IMR-90 (cell line): Measurements from ENCODE around the gene RNU6-1. TPM values are rescaled to one million over a fixed set of nuclear protein-coding genes. Genes with fewer than 3 reads are reported as not detected.

Source experiments
- ATAC-seq: fragments of 200-7000 bp; cut with Tn5 transposase; 2 replicates; pipeline ENCODE4 v1.9.1; 2020; ENCODE audit warnings: low read depth, mild to moderate bottlenecking, moderate library complexity
- BruUV-seq: library from RNA; stranded (reverse); fragments of 400-500 nt; replicated peaks from 2 replicates; lab custom pipeline; 2021; lab: Mats Ljungman, UMichigan
- CTCF ChIA-PET: fragments of 300-600 bp; formaldehyde crosslinking; extraction: SDS; loops from one replicate; lab custom pipeline; 2021; ENCODE audit warnings: antibody characterized with exemption; lab: Yijun Ruan, JAX
- POLR2A ChIA-PET: fragments of 300-600 bp; sonication (Branson Sonifier 250); formaldehyde crosslinking; loops from one replicate; lab custom pipeline; 2022; ENCODE audit warnings: antibody characterized with exemption; ENCODE audit not compliant: unreplicated experiment; lab: Charles Lee
- DNase-seq: peaks from one replicate; pipeline ENCODE4 v3.0.0; 2013
- H2AFZ ChIP-seq: replicated peaks from 2 replicates; pipeline ENCODE3; 2013; ENCODE audit warnings: low read length, mild to moderate bottlenecking; ENCODE audit not compliant: poor library complexity
- H2AK5ac ChIP-seq: 2 replicates; pipeline ENCODE4 v1.6.1; 2013; ENCODE audit warnings: low read depth, low read length, inconsistent platforms
- H2AK9ac ChIP-seq: replicated peaks from 2 replicates; pipeline ENCODE3; 2013; ENCODE audit warnings: mild to moderate bottlenecking, low read depth, low read length, moderate library complexity; ENCODE audit not compliant: poor library complexity
- H2BK120ac ChIP-seq: 2 replicates; pipeline ENCODE4 v1.6.1; 2013; ENCODE audit warnings: low read depth, low read length, inconsistent platforms
- H2BK15ac ChIP-seq: 3 replicates; pipeline ENCODE4 v1.6.1; 2013; ENCODE audit warnings: low read depth, low read length, inconsistent platforms
- H2BK20ac ChIP-seq: 2 replicates; pipeline ENCODE4 v1.6.1; 2013; ENCODE audit warnings: low read depth, mild to moderate bottlenecking, inconsistent platforms, low read length, moderate library complexity
- H2BK5ac ChIP-seq: 2 replicates; pipeline ENCODE4 v1.6.1; 2013; ENCODE audit warnings: mild to moderate bottlenecking, low read depth, low read length, inconsistent platforms; ENCODE audit not compliant: poor library complexity, severe bottlenecking
- H3K14ac ChIP-seq: replicated peaks from 2 replicates; pipeline ENCODE4 v1.6.1; 2013; ENCODE audit warnings: low read depth, low read length, inconsistent platforms
- H3K18ac ChIP-seq: 2 replicates; pipeline ENCODE4 v1.6.1; 2013; ENCODE audit warnings: low read depth, low read length, control low read depth
- H3K23ac ChIP-seq: 2 replicates; pipeline ENCODE4 v1.6.1; 2013; ENCODE audit warnings: low read depth, low read length, inconsistent platforms
- H3K27ac ChIP-seq: 2 replicates; pipeline ENCODE4 v1.5.1; 2013; ENCODE audit warnings: mild to moderate bottlenecking, control low read depth, low read length; ENCODE audit not compliant: insufficient read depth
- H3K27me3 ChIP-seq: 2 replicates; pipeline ENCODE4 v1.6.1; 2013; ENCODE audit warnings: low read length; ENCODE audit not compliant: control insufficient read depth, insufficient read depth
- H3K36me3 ChIP-seq: 2 replicates; pipeline ENCODE4 v1.6.1; 2013; ENCODE audit warnings: low read length, mixed read lengths; ENCODE audit not compliant: control insufficient read depth, insufficient read depth
- H3K4ac ChIP-seq: 2 replicates; pipeline ENCODE4 v1.6.1; 2013; ENCODE audit warnings: low read depth, low read length, inconsistent platforms
- H3K4me1 ChIP-seq: 2 replicates; pipeline ENCODE4 v1.6.1; 2013; ENCODE audit warnings: low read length, mixed read lengths; ENCODE audit not compliant: control insufficient read depth, insufficient read depth
- H3K4me2 ChIP-seq: 2 replicates; pipeline ENCODE4 v1.6.1; 2013; ENCODE audit warnings: low read depth, mild to moderate bottlenecking, control low read depth, low read length, moderate library complexity
- H3K4me3 ChIP-seq: 2 replicates; pipeline ENCODE4 v1.5.1; 2013; ENCODE audit warnings: low read depth, mild to moderate bottlenecking, control low read depth, low read length, moderate library complexity; ENCODE audit not compliant: insufficient read depth
- H3K56ac ChIP-seq: 2 replicates; pipeline ENCODE4 v1.6.1; 2013; ENCODE audit warnings: low read length, inconsistent platforms; ENCODE audit not compliant: insufficient read depth; ENCODE audit errors: extremely low read depth
- H3K79me1 ChIP-seq, 2 experiments: 2 replicates each; pipeline ENCODE4 v1.6.1; 2013; ENCODE audit warnings: low read length in 2 of 2, inconsistent platforms in 1 of 2, low read depth in 1 of 2
- H3K9ac ChIP-seq: 2 replicates; pipeline ENCODE4 v1.6.1; 2013; ENCODE audit warnings: low read depth, low read length, control low read depth
- H3K9me1 ChIP-seq: 2 replicates; pipeline ENCODE4 v1.6.1; 2013; ENCODE audit warnings: low read length, inconsistent platforms; ENCODE audit not compliant: insufficient read depth
- H3K9me3 ChIP-seq: 2 replicates; pipeline ENCODE4 v1.6.1; 2013; ENCODE audit warnings: low read length; ENCODE audit not compliant: control insufficient read depth, insufficient read depth
- H4K20me1 ChIP-seq: 2 replicates; pipeline ENCODE4 v1.6.1; 2013; ENCODE audit warnings: low read length, inconsistent platforms; ENCODE audit not compliant: insufficient read depth
- H4K5ac ChIP-seq: 2 replicates; pipeline ENCODE4 v1.6.1; 2013; ENCODE audit warnings: mild to moderate bottlenecking, low read depth, low read length, control low read depth
- H4K8ac ChIP-seq, 2 experiments: 2 replicates each; pipeline ENCODE4 v1.6.1; 2013; ENCODE audit warnings: low read depth in 2 of 2, low read length in 2 of 2, control low read depth in 1 of 2, inconsistent platforms in 1 of 2
- H4K91ac ChIP-seq: 2 replicates; pipeline ENCODE4 v1.6.1; 2013; ENCODE audit warnings: low read depth, low read length, inconsistent platforms; ENCODE audit not compliant: insufficient read depth
- MAZ ChIP-seq: IDR thresholded peaks from 2 replicates; pipeline ENCODE4 v1.6.1; 2012; ENCODE audit warnings: low read depth, mild to moderate bottlenecking, low read length, improper control_type of control experiment, moderate library complexity, borderline replicate concordance
- NFE2L2 ChIP-seq: fragments of 150-350 bp; IDR thresholded peaks from 2 replicates; pipeline ENCODE4 v1.6.1; 2016; ENCODE audit warnings: low read depth, mild to moderate bottlenecking, low read length
- RFX5 ChIP-seq: IDR thresholded peaks from 2 replicates; pipeline ENCODE4 v1.8.0; 2012; ENCODE audit warnings: low read depth, mild to moderate bottlenecking, low read length, moderate library complexity
- WGBS, 2 experiments: methylation state at CpG; one replicate each; pipeline versions ENCODE4 v1.1.5 to v1.1.7; 2013; ENCODE audit warnings: missing lambda C conversion rate in 2 of 2; ENCODE audit not compliant: insufficient read length in 1 of 2; ENCODE audit errors: extremely low coverage in 2 of 2; 5-methylcytosine and 5-hydroxymethylcytosine counted together
- dilution Hi-C: fragments of 300-500 bp; cut with HindIII; formaldehyde crosslinking; loops from one replicate; pipeline ENCODE4 v1.14.3; 2018; ENCODE audit warnings: low sequenced_read_pairs; ENCODE audit not compliant: unreplicated experiment
- in situ Hi-C: fragments of 300-500 bp; cut with MboI; formaldehyde crosslinking; loops from 3 replicates; pipeline ENCODE4 v1.14.3; 2019; ENCODE audit warnings: low sequenced_read_pairs, inconsistent platforms, mixed read lengths
- intact Hi-C: fragments of 100-400 bp; cut with micrococcal nuclease; formaldehyde crosslinking; loops from 2 replicates; pipeline ENCODE4 v1.10.0; 2022
- polyA plus RNA-seq, 3 experiments: library from polyadenylated mRNA; depleted of rRNA; stranded (reverse); fragments of >200 nt; gene quantifications; 2 replicates each; pipeline ENCODE4 v1.2.3, GENCODE V29; 2012; ENCODE audit warnings: low replicate concordance in 1 of 3
- total RNA-seq: library from RNA; depleted of rRNA; stranded (reverse); fragments of >200 nt; gene quantifications from 2 replicates; pipeline ENCODE4 v1.2.3, GENCODE V29; 2012
- TF ChIP-seq, protein P1 (sequence below): conservative IDR thresholded peaks from 2 replicates; pipeline ENCODE4 v1.5.1; 2012; ENCODE audit warnings: mild to moderate bottlenecking, low read depth, low read length, improper control_type of control experiment

Gene RNU6-1
- total and polyA plus RNA-seq, 2 of the 4 experiments (the other 2 are of a cell fraction) = not detected

DNA sequence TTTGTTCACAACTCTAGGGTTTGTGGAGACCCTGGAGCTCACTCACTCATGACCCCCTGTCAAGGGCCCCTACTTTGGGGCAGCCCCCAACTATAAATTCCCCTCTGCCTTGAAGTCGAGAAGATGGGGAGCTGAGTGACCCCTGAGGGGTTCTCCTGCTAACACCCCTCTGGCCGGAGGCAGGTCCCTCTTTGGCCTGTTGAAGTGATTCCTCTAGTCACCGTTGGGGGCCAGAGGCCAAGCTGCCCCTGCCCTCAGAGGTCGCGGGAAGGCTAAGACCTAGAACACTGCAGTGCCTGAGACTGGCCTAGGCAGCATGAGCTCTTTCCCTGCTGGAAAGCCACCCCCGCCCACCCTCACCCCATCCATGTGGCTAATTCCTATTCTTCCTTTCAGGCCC is 30.0 kb downstream of the RNU6-1 start:
- no peak overlapping the region for H3K56ac ChIP-seq
- CTCF ChIA-PET = no interaction called here

More for the DNA sequence above, 30.0 kb downstream of the RNU6-1 start:
- ATAC-seq (no peak), DNase-seq (no peak)
- Histone ChIP-seq H4K20me1 (no peaks in the 10 kb centered on the region), H3K36me3 (peaks cover 2% of the 10 kb centered on the region; the same call in 1 of the 2 replicates), H4K5ac (no peak overlapping the region), H4K8ac (no peak overlapping the region), H2AK5ac (no peak overlapping the region), H3K4me3 (no peak overlapping the region), H2BK15ac (no peak overlapping the region), H3K18ac (no peak overlapping the region), H2AFZ (no peak overlapping the region), H3K9me3 (no peaks in the 10 kb centered on the region; the same call in 1 of the 2 replicates), H2AK9ac (no peak overlapping the region), H3K9me1 (no peaks in the 10 kb centered on the region), H3K4me1 (no peaks in the 10 kb centered on the region), H3K4ac (no peak overlapping the region), H3K4me2 (no peak overlapping the region), H3K14ac (no peak overlapping the region), H3K79me1 (no peaks in the 10 kb centered on the region), H3K27me3 (peaks cover 15% of the 10 kb centered on the region), H4K91ac (no peak overlapping the region), H2BK20ac (no peak overlapping the region), H3K27ac (no peak overlapping the region), H2BK5ac (no peak overlapping the region), H3K9ac (no peak overlapping the region), H3K23ac (no peak overlapping the region), H2BK120ac (no peak overlapping the region)
- no peak for TF ChIP-seq MAZ
- TF ChIP-seq RFX5 = no peak
- TF ChIP-seq NFE2L2 = no peak
- TF ChIP-seq, protein P1, sequence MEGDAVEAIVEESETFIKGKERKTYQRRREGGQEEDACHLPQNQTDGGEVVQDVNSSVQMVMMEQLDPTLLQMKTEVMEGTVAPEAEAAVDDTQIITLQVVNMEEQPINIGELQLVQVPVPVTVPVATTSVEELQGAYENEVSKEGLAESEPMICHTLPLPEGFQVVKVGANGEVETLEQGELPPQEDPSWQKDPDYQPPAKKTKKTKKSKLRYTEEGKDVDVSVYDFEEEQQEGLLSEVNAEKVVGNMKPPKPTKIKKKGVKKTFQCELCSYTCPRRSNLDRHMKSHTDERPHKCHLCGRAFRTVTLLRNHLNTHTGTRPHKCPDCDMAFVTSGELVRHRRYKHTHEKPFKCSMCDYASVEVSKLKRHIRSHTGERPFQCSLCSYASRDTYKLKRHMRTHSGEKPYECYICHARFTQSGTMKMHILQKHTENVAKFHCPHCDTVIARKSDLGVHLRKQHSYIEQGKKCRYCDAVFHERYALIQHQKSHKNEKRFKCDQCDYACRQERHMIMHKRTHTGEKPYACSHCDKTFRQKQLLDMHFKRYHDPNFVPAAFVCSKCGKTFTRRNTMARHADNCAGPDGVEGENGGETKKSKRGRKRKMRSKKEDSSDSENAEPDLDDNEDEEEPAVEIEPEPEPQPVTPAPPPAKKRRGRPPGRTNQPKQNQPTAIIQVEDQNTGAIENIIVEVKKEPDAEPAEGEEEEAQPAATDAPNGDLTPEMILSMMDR = no peak
- intact Hi-C loops = no loop called here
- in situ Hi-C loops = no loop called here
- dilution Hi-C loops = no loop called here
- POLR2A ChIA-PET = no interaction called here
- BruUV-seq = no TSS peak
- 91% methylated on average over 4 of the region's 6 CpGs; no CpG with 5 or more reads in 1 of the 2 experiments for WGBS, 2 experiments
